Eye (tissue), 1 donor: ENCODE data around the gene SHMT1.
"Not testable (repeated sequence)": the region's sequence is repeated elsewhere in the genome, so short reads cannot be mapped to it uniquely, and the experiment has no call there.

ENCODE experiments used
- DNase-seq: peaks from one replicate; pipeline ENCODE4 v3.0.0-alpha.2; 2015

SHMT1 gene

GRCh38 chr17:18377437-18378204, 14.3 kb upstream of the SHMT1 start, which contains the start of gene EVPLL:
TSS of gene EVPLL (plus strand) at chr17:18377778. CDS start at chr17:18380938, 3,160 bp downstream.
- DNase-seq = peak; percentile 37

DNA sequence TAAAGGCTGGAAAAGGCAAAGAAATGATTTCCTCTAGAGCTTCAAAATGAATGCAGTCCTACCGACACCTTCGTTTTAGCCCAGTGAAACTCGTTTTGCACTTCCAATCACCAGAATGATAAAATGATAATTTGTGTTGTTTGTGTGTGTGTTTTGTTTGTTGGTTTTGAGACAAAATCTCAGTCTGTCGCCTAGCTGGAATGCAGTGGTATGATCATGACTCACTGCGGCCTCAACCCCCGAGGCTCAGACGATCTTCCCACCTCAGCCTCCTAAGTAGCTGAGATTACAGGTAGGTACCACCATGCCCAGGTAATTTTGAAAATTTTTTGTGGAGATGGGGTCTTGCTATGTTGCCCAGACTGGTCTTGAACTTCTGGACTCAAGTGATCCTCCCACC, 10.9 kb upstream of the SHMT1 start:
- DNase-seq = no peak

DNA sequence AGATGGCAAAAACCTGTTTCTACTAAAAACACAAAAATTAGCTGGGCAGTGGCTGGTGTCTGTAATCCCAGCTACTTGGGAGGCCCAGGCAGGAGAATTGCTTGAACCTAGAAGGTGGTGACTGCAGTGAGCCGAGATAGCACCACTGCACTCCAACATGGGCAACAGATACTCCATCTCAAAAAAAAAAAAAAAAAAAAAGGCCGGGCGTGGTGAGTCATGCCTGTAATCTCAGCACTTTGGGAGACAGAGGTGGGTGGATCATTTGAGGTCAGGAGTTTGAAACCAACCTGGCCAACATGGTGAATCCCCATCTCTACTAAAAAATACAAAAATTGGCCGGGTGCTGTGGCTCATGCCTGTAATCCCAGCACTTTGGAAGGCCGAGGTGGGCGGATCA, 9.8 kb upstream of the SHMT1 start:
- not testable (repeated sequence) for DNase-seq

GRCh38 chr17:18371455-18371854, 8.1 kb upstream of the SHMT1 start:
- no peak for DNase-seq

GRCh38 chr17:18370761-18371160, 7.4 kb upstream of the SHMT1 start:
- no peak for DNase-seq

DNA sequence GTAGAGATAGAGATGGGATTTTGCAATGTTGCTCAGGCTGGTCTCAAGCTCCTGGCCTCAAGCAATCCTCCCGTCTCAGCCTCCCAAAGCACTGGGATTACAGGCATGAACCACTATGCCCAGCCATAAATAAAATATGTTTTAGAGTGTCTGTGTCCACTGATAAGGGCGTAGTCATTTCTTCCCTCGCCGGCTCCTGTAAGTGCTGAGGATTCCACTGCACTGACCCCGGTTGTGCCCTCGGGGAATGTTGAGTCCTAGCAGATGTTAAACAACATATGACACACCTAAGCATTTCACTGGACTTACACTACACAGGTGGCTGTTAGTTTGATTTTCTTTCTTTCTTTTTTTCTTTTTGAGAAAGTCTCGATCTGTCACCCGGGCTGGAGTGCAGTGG, 5.6 kb upstream of the SHMT1 start:
- no peak for DNase-seq

GRCh38 chr17:18364166-18364565, 816 bp upstream of the SHMT1 start:
- DNase-seq = no peak

DNA sequence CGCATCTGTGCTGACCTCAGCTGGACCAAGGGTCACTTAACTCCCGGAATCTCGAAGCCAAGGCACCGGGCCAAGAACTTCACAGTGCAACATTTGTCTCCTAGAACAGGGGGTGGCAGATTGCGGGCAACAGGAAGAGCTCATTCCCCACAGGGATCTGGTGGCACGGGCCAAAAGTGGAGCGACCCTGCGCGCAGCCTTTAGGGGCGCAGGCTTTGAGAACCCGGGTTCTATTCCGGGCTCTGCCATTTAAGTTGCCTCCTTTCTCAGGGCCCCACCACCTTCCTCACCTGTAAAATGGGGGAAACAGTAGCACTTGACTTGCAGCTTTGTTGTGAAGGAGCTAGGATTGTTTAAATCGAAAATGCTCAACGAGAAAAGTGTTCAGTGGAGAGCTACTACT, 651 bp downstream of the SHMT1 start:
- DNase-seq = peak; percentile 69

GRCh38 chr17:18361837-18362697, 1.3 kb downstream of the SHMT1 start:
- no peak for DNase-seq

DNA sequence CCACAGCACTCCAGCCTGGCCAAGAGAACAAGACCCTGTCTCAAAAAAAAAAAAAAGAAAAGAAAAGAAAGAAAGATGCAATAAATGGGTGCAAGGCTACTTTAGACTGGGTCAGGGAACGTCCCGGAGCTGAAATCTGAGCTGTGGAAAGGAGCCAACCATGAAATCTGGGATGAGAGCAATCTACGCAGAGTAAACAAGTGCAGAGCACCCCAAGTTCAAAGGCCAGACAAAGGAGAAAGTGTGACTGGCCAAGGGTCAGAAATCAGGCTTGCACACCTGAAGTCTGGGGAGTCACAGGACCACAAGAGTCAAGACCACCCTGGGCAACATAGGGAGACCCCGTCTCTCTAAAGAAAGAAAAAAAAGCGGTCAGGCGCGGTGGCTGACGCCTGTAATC, 2.8 kb downstream of the SHMT1 start:
- DNase-seq = no peak

DNA sequence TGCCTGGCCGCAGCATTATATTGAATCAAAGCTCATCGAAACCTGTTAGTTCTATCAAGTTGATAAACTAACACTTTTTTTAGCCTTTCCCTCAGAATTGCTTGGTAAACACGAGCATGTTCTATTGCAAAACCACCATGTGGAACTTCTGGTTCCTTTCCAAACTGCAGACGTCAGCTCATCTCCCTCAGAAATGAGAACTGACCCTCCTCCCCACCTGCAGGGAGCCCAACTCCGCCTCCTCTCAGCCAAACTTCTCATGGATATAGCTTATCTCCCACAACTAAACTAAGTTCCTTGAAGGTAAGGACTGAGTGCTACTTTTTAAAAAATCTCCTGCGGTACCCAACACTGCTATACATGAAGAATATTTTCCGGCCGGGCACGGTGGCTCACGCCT, 6.7 kb downstream of the SHMT1 start:
- no peak for DNase-seq

DNA sequence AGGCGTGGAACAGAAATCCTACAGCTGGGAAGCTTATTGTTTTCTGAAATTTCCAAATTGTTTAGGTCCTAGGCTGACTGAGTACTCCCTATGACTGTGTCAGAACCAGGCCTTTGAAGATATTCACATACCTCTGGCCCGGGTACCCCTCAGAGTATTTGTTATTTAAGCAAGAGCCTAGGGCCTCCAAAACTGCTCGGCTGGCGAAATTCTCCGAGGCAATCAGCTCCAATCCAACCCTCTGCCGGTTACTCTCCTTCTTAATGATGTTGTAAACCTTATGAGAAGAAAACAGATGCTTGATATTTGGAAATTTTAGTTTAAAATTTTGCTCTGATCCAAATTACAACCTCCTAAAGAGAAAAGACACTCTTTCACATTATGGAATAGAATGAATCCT, 9.8 kb downstream of the SHMT1 start:
- no peak for DNase-seq

- DNase-seq = no peak
Measured at GRCh38 chr17:18344021-18344420, 19.3 kb downstream of the SHMT1 start.

DNA sequence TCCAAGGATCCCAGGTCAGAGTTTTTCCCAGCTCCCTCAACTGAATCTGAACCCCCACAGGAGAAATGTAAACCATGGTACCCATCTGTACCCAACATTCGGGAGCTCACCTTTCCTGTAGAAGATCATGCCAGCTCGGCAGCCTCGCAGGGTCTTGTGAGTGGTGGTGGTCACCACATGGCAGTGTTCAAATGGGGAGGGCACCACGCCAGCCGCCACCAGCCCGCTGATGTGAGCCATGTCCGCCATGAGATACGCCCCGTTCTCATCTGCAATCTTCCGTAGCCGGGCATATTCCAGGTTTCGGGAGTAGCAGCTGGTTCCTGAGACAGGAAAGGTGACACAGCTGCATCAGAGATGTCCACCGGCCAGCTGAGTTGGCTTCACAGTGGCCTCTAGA, 23.4 kb downstream of the SHMT1 start:
- no peak for DNase-seq

DNA sequence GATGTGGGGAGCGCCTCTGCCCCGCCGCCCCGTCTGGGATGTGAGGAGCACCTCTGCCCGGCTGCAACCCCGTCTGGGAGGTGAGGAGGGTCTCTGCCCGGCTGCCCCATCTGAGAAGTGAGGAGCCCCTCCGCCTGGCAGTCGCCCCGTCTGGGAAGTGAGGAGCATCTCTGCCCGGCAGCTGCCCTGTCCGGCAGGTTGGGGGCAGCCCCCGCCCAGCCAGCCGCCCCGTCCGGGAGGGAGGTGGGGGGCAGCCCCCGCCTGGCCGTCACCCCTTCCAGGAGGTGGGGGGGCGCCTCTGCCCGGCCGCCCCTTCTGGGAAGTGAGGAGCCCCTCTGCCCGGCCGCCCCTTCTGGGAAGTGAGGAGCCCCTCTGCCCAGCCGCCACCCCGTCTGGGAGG, 25.2 kb downstream of the SHMT1 start:
- not testable (repeated sequence) for DNase-seq

DNA sequence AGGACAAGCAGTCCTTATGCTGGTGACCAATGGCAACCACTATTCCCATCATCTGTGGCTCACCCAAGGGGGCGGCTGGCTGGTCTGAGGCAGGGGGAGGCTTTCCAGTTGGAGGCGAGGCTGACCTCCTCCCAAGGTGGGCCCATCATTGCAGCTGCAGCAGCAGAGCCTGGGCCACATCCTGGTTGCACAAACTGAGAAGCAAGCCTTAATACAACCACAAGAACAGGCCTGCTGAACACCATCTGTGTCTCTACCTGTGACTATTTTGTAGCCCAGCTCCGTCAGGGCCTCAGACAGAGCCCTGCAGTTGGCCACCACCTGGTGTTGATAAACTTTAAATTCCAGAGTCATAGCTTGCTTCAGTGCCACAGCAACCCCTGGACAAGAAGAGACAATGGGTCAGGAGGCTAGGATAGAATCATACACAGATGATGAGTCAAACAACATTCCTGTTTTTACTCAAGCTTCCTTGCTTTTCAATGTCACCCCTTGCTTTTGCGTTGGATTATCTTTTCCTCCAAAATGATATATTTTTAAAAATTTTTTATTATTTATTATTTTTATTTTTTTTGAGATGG, 30.4 kb downstream of the SHMT1 start:
- no peak for DNase-seq

DNA sequence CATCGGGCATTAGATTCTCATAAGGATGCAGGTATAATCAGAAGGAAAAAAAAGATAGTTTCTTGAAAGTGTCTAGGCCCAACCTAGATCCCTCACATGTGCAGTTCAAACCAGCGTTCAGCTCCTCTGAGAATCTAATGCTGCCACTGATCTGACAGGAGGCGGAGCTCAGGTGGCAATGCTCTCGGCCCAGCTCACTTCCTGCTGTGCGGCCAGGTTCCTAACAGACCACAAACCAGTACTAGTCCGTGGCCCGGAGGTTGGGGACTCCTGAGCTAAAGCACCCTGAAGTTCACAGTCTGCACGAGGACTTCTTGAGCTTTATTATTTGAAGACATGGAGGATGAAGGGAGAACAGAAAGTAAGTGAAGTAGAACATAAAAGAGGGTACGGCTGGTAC, 31.5 kb downstream of the SHMT1 start:
- DNase-seq = no peak

- DNase-seq = no peak
Measured at GRCh38 chr17:18328643-18329204, 34.6 kb downstream of the SHMT1 start.

- no peak for DNase-seq
Measured at GRCh38 chr17:18327556-18327955, 35.8 kb downstream of the SHMT1 start.

GRCh38 chr17:18327093-18327492, 36.3 kb downstream of the SHMT1 start:
- DNase-seq = no peak

DNA sequence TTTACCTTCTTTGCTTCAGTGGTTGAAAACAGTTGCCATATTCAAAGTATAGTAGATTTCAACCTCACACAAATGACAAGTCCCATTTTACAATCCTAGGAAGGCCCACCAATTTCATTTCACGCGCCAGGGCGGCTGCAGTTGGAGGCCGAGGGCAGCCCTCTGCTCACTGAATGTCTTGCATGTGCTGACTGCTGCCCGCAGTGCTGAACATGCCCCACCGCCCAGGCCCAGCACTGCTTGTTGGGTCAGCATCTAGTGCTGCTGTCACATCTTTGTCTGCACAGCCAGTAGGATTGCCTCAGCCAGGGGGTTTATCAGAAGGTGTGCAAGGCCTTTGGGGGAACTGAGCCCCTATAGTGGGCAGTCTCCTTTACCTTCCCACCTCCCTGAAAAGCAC, 36.8 kb downstream of the SHMT1 start:
- no peak for DNase-seq

DNA sequence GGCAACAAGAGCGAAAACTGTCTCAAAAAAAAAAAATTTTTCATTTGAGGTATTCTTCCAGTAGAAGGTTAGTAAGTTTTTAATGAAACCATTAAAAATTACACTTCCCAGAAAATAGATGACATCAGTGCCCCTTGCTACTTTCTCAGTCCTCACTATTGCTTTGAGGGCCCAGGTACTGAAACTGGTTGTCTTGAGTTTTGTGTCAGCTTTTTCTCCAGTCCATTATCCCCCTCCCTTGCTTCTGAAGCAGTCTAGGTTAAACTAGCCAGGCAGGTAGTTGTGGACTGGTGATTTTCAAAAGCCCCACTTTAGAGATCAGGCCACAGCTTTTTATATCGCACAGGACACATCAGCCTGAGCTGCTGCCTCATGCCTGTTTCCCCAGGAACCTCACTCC, 37.3 kb downstream of the SHMT1 start:
- DNase-seq = no peak
